IMR-90 (cell line): Measurements from ENCODE around the gene IFNA8. TPM values are rescaled to one million over a fixed set of nuclear protein-coding genes. Genes with fewer than 3 reads are reported as not detected.

Experiments
- ATAC-seq: fragments of 200-7000 bp; cut with Tn5 transposase; 2 replicates; pipeline ENCODE4 v1.9.1; 2020; ENCODE audit warnings: low read depth, mild to moderate bottlenecking, moderate library complexity
- BruUV-seq: library from RNA; stranded (reverse); fragments of 400-500 nt; replicated peaks from 2 replicates; lab custom pipeline; 2021; lab: Mats Ljungman, UMichigan
- CTCF ChIA-PET: fragments of 300-600 bp; formaldehyde crosslinking; extraction: SDS; loops from one replicate; lab custom pipeline; 2021; ENCODE audit warnings: antibody characterized with exemption; lab: Yijun Ruan, JAX
- POLR2A ChIA-PET: fragments of 300-600 bp; sonication (Branson Sonifier 250); formaldehyde crosslinking; loops from one replicate; lab custom pipeline; 2022; ENCODE audit warnings: antibody characterized with exemption; ENCODE audit not compliant: unreplicated experiment; lab: Charles Lee
- DNase-seq: peaks from one replicate; pipeline ENCODE4 v3.0.0; 2013
- H2AFZ ChIP-seq: replicated peaks from 2 replicates; pipeline ENCODE3; 2013; ENCODE audit warnings: low read length, mild to moderate bottlenecking; ENCODE audit not compliant: poor library complexity
- H2AK5ac ChIP-seq: 2 replicates; pipeline ENCODE4 v1.6.1; 2013; ENCODE audit warnings: low read depth, low read length, inconsistent platforms
- H2AK9ac ChIP-seq: replicated peaks from 2 replicates; pipeline ENCODE3; 2013; ENCODE audit warnings: mild to moderate bottlenecking, low read depth, low read length, moderate library complexity; ENCODE audit not compliant: poor library complexity
- H2BK120ac ChIP-seq: 2 replicates; pipeline ENCODE4 v1.6.1; 2013; ENCODE audit warnings: low read depth, low read length, inconsistent platforms
- H2BK15ac ChIP-seq: 3 replicates; pipeline ENCODE4 v1.6.1; 2013; ENCODE audit warnings: low read depth, low read length, inconsistent platforms
- H2BK20ac ChIP-seq: 2 replicates; pipeline ENCODE4 v1.6.1; 2013; ENCODE audit warnings: low read depth, mild to moderate bottlenecking, inconsistent platforms, low read length, moderate library complexity
- H2BK5ac ChIP-seq: 2 replicates; pipeline ENCODE4 v1.6.1; 2013; ENCODE audit warnings: mild to moderate bottlenecking, low read depth, low read length, inconsistent platforms; ENCODE audit not compliant: poor library complexity, severe bottlenecking
- H3K14ac ChIP-seq: replicated peaks from 2 replicates; pipeline ENCODE4 v1.6.1; 2013; ENCODE audit warnings: low read depth, low read length, inconsistent platforms
- H3K18ac ChIP-seq: 2 replicates; pipeline ENCODE4 v1.6.1; 2013; ENCODE audit warnings: low read depth, low read length, control low read depth
- H3K23ac ChIP-seq: 2 replicates; pipeline ENCODE4 v1.6.1; 2013; ENCODE audit warnings: low read depth, low read length, inconsistent platforms
- H3K27ac ChIP-seq: 2 replicates; pipeline ENCODE4 v1.5.1; 2013; ENCODE audit warnings: mild to moderate bottlenecking, control low read depth, low read length; ENCODE audit not compliant: insufficient read depth
- H3K27me3 ChIP-seq: 2 replicates; pipeline ENCODE4 v1.6.1; 2013; ENCODE audit warnings: low read length; ENCODE audit not compliant: control insufficient read depth, insufficient read depth
- H3K36me3 ChIP-seq: 2 replicates; pipeline ENCODE4 v1.6.1; 2013; ENCODE audit warnings: low read length, mixed read lengths; ENCODE audit not compliant: control insufficient read depth, insufficient read depth
- H3K4ac ChIP-seq: 2 replicates; pipeline ENCODE4 v1.6.1; 2013; ENCODE audit warnings: low read depth, low read length, inconsistent platforms
- H3K4me1 ChIP-seq: 2 replicates; pipeline ENCODE4 v1.6.1; 2013; ENCODE audit warnings: low read length, mixed read lengths; ENCODE audit not compliant: control insufficient read depth, insufficient read depth
- H3K4me2 ChIP-seq: 2 replicates; pipeline ENCODE4 v1.6.1; 2013; ENCODE audit warnings: low read depth, mild to moderate bottlenecking, control low read depth, low read length, moderate library complexity
- H3K4me3 ChIP-seq: 2 replicates; pipeline ENCODE4 v1.5.1; 2013; ENCODE audit warnings: low read depth, mild to moderate bottlenecking, control low read depth, low read length, moderate library complexity; ENCODE audit not compliant: insufficient read depth
- H3K56ac ChIP-seq: 2 replicates; pipeline ENCODE4 v1.6.1; 2013; ENCODE audit warnings: low read length, inconsistent platforms; ENCODE audit not compliant: insufficient read depth; ENCODE audit errors: extremely low read depth
- H3K79me1 ChIP-seq, 2 experiments: 2 replicates each; pipeline ENCODE4 v1.6.1; 2013; ENCODE audit warnings: low read length in 2 of 2, inconsistent platforms in 1 of 2, low read depth in 1 of 2
- H3K9ac ChIP-seq: 2 replicates; pipeline ENCODE4 v1.6.1; 2013; ENCODE audit warnings: low read depth, low read length, control low read depth
- H3K9me1 ChIP-seq: 2 replicates; pipeline ENCODE4 v1.6.1; 2013; ENCODE audit warnings: low read length, inconsistent platforms; ENCODE audit not compliant: insufficient read depth
- H3K9me3 ChIP-seq: 2 replicates; pipeline ENCODE4 v1.6.1; 2013; ENCODE audit warnings: low read length; ENCODE audit not compliant: control insufficient read depth, insufficient read depth
- H4K20me1 ChIP-seq: 2 replicates; pipeline ENCODE4 v1.6.1; 2013; ENCODE audit warnings: low read length, inconsistent platforms; ENCODE audit not compliant: insufficient read depth
- H4K5ac ChIP-seq: 2 replicates; pipeline ENCODE4 v1.6.1; 2013; ENCODE audit warnings: mild to moderate bottlenecking, low read depth, low read length, control low read depth
- H4K8ac ChIP-seq, 2 experiments: 2 replicates each; pipeline ENCODE4 v1.6.1; 2013; ENCODE audit warnings: low read depth in 2 of 2, low read length in 2 of 2, control low read depth in 1 of 2, inconsistent platforms in 1 of 2
- H4K91ac ChIP-seq: 2 replicates; pipeline ENCODE4 v1.6.1; 2013; ENCODE audit warnings: low read depth, low read length, inconsistent platforms; ENCODE audit not compliant: insufficient read depth
- BHLHE40 ChIP-seq: fragments of 150-350 bp; IDR thresholded peaks from 2 replicates; pipeline ENCODE4 v1.6.1; 2016; ENCODE audit warnings: mild to moderate bottlenecking, low read depth, low read length
- CHD1 ChIP-seq: IDR thresholded peaks from 2 replicates; pipeline ENCODE4 v1.6.1; 2012; ENCODE audit warnings: low read depth, low read length, improper control_type of control experiment
- FOS ChIP-seq: fragments of 150-350 bp; IDR thresholded peaks from 2 replicates; pipeline ENCODE4 v1.6.1; 2016; ENCODE audit warnings: low read depth, low read length
- MAFK ChIP-seq: IDR thresholded peaks from 2 replicates; pipeline ENCODE4 v1.6.1; 2012; ENCODE audit warnings: low read depth, low read length, improper control_type of control experiment
- MXI1 ChIP-seq: IDR thresholded peaks from 2 replicates; pipeline ENCODE4 v1.6.1; 2012; ENCODE audit warnings: low read depth, mild to moderate bottlenecking, low read length, moderate library complexity, borderline replicate concordance
- POLR2A ChIP-seq: IDR thresholded peaks from 2 replicates; pipeline ENCODE4 v1.6.1; 2012; ENCODE audit warnings: mild to moderate bottlenecking, low read depth, low read length
- RAD21 ChIP-seq: IDR thresholded peaks from 2 replicates; pipeline ENCODE4 v1.6.1; 2012; ENCODE audit warnings: low read length, improper control_type of control experiment
- WGBS, 2 experiments: methylation state at CpG; one replicate each; pipeline versions ENCODE4 v1.1.5 to v1.1.7; 2013; ENCODE audit warnings: missing lambda C conversion rate in 2 of 2; ENCODE audit not compliant: insufficient read length in 1 of 2; ENCODE audit errors: extremely low coverage in 2 of 2; 5-methylcytosine and 5-hydroxymethylcytosine counted together
- dilution Hi-C: fragments of 300-500 bp; cut with HindIII; formaldehyde crosslinking; loops from one replicate; pipeline ENCODE4 v1.14.3; 2018; ENCODE audit warnings: low sequenced_read_pairs; ENCODE audit not compliant: unreplicated experiment
- in situ Hi-C: fragments of 300-500 bp; cut with MboI; formaldehyde crosslinking; loops from 3 replicates; pipeline ENCODE4 v1.14.3; 2019; ENCODE audit warnings: low sequenced_read_pairs, inconsistent platforms, mixed read lengths
- intact Hi-C: fragments of 100-400 bp; cut with micrococcal nuclease; formaldehyde crosslinking; loops from 2 replicates; pipeline ENCODE4 v1.10.0; 2022
- polyA plus RNA-seq, 3 experiments: library from polyadenylated mRNA; depleted of rRNA; stranded (reverse); fragments of >200 nt; gene quantifications; 2 replicates each; pipeline ENCODE4 v1.2.3, GENCODE V29; 2012; ENCODE audit warnings: low replicate concordance in 1 of 3
- total RNA-seq: library from RNA; depleted of rRNA; stranded (reverse); fragments of >200 nt; gene quantifications from 2 replicates; pipeline ENCODE4 v1.2.3, GENCODE V29; 2012
- TF ChIP-seq, protein P1 (sequence below): conservative IDR thresholded peaks from 2 replicates; pipeline ENCODE4 v1.5.1; 2012; ENCODE audit warnings: mild to moderate bottlenecking, low read depth, low read length, improper control_type of control experiment
- TF ChIP-seq, protein P2 (sequence below): fragments of 150-350 bp; IDR thresholded peaks from 2 replicates; pipeline ENCODE4 v1.6.1; 2016; ENCODE audit warnings: low read depth, mild to moderate bottlenecking, low read length, moderate library complexity, borderline replicate concordance

IFNA8 gene
- total and polyA plus RNA-seq, 2 of the 4 experiments (the other 2 are of a cell fraction) = not detected

DNA sequence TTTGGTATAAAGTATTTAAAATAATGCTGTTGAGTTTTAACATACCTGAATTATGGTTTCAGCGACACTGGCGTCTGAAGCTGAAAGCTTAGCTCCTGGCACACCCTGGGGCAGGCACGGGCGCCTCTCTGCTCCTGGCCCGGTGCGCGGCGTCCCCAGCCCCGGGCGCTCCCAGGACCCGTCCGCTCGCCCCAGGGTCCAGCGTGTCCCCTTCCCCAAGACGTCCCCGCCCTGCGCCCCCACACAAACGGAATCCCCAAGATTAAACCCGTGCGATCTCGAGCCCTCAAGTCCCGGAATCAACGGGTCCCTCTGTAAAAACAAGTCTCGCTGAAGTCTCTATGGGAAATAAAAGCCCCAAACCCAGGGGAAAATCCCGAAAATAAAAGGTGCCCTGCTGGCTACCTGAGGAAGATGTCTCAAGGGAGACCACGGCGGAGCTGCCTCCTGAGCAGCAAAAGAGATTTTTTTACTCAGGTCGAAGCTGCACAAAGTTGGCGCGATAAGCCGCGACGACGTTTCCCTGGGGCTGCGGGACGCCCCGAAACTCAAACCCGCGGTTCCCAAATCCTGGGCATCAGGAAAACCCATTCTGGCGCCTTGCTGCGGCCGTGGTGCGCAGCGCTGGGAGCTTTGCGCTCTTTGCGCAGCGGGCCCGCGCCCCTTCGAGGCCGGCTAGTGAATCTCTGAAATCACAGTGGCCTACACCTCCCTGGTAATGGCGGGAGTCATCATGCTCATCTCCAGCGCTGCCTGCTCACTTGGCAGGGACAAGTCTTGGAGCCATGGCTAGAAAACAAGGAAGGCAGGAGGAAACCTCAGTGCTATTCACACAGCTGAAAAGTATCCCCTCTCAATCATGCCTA is 6.3 kb upstream of the IFNA8 start:
- Histone ChIP-seq H3K23ac (no peak overlapping the region), H3K9me1 (no peaks in the 10 kb centered on the region), H3K4me3 (no peak overlapping the region), H3K9me3 (no peaks in the 10 kb centered on the region), H3K4me1 (no peaks in the 10 kb centered on the region), H3K27me3 (peaks cover 45% of the 10 kb centered on the region), H3K27ac (no peak overlapping the region), H3K36me3 (no peaks in the 10 kb centered on the region), H2AFZ (peak overlapping the region; percentile 69), H3K18ac (no peak overlapping the region), H3K9ac (no peak overlapping the region), H3K79me1 (no peaks in the 10 kb centered on the region), H4K91ac (no peak overlapping the region), H2BK20ac (no peak overlapping the region), H3K14ac (no peak overlapping the region), H2BK15ac (no peak overlapping the region), H2AK5ac (no peak overlapping the region), H2AK9ac (no peak overlapping the region), H4K20me1 (no peaks in the 10 kb centered on the region), H3K4me2 (peak overlapping the region; percentile 79), H4K8ac (no peak overlapping the region), H2BK120ac (no peak overlapping the region), H3K56ac (no peak overlapping the region), H2BK5ac (no peak overlapping the region), H4K5ac (no peak overlapping the region), H3K4ac (no peak overlapping the region)
- no peak for DNase-seq
- no peak for TF ChIP-seq POLR2A
- TF ChIP-seq, protein P1, sequence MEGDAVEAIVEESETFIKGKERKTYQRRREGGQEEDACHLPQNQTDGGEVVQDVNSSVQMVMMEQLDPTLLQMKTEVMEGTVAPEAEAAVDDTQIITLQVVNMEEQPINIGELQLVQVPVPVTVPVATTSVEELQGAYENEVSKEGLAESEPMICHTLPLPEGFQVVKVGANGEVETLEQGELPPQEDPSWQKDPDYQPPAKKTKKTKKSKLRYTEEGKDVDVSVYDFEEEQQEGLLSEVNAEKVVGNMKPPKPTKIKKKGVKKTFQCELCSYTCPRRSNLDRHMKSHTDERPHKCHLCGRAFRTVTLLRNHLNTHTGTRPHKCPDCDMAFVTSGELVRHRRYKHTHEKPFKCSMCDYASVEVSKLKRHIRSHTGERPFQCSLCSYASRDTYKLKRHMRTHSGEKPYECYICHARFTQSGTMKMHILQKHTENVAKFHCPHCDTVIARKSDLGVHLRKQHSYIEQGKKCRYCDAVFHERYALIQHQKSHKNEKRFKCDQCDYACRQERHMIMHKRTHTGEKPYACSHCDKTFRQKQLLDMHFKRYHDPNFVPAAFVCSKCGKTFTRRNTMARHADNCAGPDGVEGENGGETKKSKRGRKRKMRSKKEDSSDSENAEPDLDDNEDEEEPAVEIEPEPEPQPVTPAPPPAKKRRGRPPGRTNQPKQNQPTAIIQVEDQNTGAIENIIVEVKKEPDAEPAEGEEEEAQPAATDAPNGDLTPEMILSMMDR = no peak
- no peak for TF ChIP-seq MAFK
- TF ChIP-seq CHD1 = no peak
- no peak for TF ChIP-seq FOS
- no peak for TF ChIP-seq MXI1
- TF ChIP-seq, protein P2, sequence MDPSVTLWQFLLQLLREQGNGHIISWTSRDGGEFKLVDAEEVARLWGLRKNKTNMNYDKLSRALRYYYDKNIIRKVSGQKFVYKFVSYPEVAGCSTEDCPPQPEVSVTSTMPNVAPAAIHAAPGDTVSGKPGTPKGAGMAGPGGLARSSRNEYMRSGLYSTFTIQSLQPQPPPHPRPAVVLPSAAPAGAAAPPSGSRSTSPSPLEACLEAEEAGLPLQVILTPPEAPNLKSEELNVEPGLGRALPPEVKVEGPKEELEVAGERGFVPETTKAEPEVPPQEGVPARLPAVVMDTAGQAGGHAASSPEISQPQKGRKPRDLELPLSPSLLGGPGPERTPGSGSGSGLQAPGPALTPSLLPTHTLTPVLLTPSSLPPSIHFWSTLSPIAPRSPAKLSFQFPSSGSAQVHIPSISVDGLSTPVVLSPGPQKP = no peak
- no peak for TF ChIP-seq BHLHE40
- TF ChIP-seq RAD21 = no peak
- 4% methylated on average over 41 of the region's 53 CpGs; no CpG with 5 or more reads in 1 of the 2 experiments for WGBS, 2 experiments
- no TSS peak for BruUV-seq
- ChIA-PET CTCF (no interaction called here), POLR2A (no interaction called here)
- dilution Hi-C loops (no loop called here), intact Hi-C loops (no loop called here), in situ Hi-C loops (no loop called here)
- peak; percentile 48; the same call in 1 of the 2 replicates for ATAC-seq
